NB4 (cell line): ENCODE measurements around the gene SLC30A5.

Experiments used
- DNase-seq: peaks from one replicate; pipeline ENCODE4 v3.0.0; 2010; ENCODE audit warnings: low read depth
- H3K4me3 ChIP-seq: one replicate; pipeline ENCODE4 v1.5.1; 2011; ENCODE audit warnings: mild to moderate bottlenecking, low read depth, low read length, moderate library complexity
- MYC ChIP-seq: IDR thresholded peaks from 2 replicates; pipeline ENCODE4 v1.6.1; 2011; ENCODE audit warnings: low read depth, low read length
- POLR2A ChIP-seq: IDR thresholded peaks from 2 replicates; pipeline ENCODE4 v1.6.1; 2011; ENCODE audit warnings: mild to moderate bottlenecking; ENCODE audit not compliant: insufficient read length; ENCODE audit errors: extremely low read depth
- TF ChIP-seq, protein P1 (sequence below): IDR thresholded peaks from one replicate; pipeline ENCODE4 v1.5.1; 2012; ENCODE audit warnings: low read depth, low read length
- TF ChIP-seq, protein P2 (sequence below): IDR thresholded peaks from 2 replicates; pipeline ENCODE4 v1.6.1; 2011; ENCODE audit warnings: low read depth, low read length

Gene SLC30A5

DNA sequence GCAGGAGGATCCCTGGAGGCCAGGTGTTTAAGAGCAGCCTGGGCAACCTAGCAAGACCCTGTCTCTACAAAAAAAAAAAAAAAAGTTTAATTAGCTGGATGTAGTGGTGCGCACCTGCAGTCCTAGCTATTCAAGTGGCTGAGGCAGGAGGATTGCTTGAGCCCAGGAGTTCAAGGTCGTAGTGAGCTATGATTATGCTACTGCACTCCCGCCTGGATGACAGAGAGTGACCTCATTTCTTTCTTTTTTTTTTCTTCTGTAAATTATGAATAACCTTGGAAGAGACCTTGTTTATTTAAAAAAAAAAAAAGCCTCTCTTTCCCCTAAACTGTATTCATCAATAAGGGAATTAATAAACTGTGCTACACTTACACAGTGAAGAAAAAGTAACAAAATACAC lies 43.6 kb upstream of the SLC30A5 start:
- DNase-seq: no peak
- TF ChIP-seq, protein P1, sequence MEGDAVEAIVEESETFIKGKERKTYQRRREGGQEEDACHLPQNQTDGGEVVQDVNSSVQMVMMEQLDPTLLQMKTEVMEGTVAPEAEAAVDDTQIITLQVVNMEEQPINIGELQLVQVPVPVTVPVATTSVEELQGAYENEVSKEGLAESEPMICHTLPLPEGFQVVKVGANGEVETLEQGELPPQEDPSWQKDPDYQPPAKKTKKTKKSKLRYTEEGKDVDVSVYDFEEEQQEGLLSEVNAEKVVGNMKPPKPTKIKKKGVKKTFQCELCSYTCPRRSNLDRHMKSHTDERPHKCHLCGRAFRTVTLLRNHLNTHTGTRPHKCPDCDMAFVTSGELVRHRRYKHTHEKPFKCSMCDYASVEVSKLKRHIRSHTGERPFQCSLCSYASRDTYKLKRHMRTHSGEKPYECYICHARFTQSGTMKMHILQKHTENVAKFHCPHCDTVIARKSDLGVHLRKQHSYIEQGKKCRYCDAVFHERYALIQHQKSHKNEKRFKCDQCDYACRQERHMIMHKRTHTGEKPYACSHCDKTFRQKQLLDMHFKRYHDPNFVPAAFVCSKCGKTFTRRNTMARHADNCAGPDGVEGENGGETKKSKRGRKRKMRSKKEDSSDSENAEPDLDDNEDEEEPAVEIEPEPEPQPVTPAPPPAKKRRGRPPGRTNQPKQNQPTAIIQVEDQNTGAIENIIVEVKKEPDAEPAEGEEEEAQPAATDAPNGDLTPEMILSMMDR: no peak
- TF ChIP-seq POLR2A: no peak
- TF ChIP-seq MYC: no peak
- TF ChIP-seq, protein P2, sequence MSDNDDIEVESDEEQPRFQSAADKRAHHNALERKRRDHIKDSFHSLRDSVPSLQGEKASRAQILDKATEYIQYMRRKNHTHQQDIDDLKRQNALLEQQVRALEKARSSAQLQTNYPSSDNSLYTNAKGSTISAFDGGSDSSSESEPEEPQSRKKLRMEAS: no peak
- no peak overlapping the region for H3K4me3 ChIP-seq

DNA sequence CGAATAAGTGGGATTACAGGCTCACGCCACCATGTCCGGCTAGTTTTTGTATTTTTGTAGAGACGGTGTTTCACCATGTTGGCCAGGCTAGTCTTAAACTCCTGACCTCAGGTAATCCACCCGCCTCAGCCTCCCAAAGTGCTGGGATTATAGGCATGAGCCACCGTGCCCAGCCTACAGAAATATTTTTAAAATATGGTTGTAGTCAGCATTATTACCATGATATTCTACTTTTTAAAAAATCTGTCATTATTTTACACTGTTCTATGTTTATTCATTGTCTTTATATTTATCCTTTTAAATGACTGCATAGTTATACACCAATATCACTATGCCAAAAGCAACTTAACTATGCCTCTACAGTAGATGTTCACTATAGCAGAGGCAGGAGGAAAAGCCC lies 41.6 kb upstream of the SLC30A5 start:
- TF ChIP-seq POLR2A: no peak
- DNase-seq: no peak
- H3K4me3 ChIP-seq: no peak overlapping the region

DNA sequence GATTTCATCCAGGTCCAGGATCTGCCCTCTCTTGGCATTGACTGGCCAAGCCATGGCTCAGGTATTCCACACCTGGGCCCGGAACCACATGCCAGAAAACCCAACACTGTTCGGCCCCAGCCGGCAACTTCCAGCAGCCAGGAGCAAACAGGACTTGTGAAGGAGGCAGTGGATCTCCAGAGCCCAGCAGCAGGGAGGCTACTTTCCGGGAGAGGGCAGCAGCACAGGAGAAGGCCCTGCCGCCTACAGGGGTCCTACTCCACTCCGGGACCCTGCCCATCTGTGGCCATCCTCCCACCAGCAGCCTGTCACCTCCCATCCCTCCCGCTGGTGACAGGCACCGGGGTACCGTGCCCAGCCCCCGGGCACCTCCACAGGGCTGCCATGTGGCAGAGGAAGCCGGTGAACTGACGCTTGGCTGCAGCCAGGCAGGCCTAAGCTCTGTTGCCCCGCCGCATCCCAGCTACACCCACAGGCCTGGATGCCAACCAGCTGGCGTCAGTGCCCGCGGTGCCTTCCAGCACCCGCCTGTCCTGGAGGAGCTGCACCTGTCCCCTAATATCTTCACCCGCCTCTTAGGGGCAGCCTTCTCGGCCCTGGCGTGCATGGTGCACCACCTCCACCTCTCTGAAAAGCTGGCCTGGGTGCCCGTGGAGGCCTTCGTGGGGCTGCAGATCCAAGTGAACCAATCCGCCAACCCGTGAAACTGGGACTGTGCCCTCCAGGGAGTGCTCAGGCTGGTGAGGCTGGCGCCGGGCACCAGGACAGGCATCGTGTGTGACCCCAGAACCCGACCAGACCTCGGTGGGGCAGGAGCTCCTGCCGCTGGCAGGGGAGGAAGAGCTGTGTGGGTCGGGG lies 18.9 kb upstream of the SLC30A5 start:
- H3K4me3 ChIP-seq: no peak overlapping the region
- TF ChIP-seq, protein P2: no peak
- TF ChIP-seq, protein P1: no peak
- TF ChIP-seq MYC (no peak), POLR2A (no peak)
- DNase-seq: no peak

DNA sequence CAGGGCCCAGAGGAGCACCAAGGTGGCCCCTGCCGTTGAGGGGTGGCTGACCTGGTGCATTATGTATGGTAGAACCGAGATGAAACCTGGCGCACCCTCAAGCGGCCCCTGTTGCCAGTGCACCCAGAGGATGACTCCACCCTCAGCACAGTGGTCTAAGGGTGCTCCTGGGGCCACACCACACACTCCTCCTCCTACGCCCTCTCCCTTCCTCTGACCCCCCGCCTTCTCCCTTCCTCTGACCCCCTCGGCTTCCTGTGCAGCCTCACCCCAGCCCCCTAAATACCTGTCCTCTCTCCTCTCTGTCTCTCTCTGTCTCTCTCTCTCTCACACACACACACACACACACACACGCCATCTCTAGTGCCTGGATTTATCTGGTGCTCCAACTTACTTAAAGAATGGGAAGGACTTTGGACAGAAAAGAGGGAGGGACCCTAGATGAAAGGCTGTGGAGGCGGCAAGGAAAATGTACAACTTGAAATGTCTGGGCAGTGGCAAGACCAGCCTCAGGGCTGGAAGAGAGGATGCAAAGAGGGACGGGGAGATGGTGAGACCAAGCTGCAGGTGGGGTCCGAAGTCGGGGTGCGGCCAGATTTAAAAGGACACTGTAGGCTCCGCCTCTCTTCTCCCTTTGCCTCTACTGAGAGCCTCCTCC lies 18.2 kb upstream of the SLC30A5 start:
- no peak for DNase-seq
- TF ChIP-seq, protein P1: no peak
- TF ChIP-seq MYC (no peak), POLR2A (no peak)
- TF ChIP-seq, protein P2: no peak
- no peak overlapping the region for H3K4me3 ChIP-seq

DNA sequence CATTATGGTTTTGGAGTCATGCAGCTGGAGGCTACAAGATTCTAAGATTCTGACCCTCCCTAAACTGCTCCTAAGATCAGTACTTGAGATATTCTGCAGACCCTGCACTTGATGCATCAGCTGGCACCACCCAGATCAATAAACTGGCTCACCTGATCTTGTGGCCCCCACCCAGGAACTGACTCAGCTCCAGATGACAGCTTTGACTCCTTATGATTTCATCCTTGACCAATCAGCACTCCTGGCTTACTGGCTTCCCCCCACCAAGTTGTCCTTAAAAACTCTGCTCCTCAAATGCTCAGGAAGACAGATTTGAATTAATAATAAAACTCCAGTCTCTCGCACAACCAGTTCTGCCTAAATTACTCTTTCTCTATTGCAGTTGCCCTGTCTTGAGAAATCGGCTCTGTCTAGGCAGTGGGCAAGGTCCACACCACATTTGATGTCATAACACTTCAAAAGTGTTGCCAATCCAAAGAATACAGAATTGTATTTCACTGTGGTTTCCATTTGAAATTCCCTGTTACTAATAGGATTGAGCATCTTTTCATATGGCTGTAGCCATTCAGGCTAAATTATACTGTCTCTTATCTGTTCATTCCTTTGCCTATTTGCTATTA lies 14.8 kb upstream of the SLC30A5 start:
- no peak overlapping the region for H3K4me3 ChIP-seq
- DNase-seq: no peak
- TF ChIP-seq, protein P1: no peak
- TF ChIP-seq MYC: no peak

DNA sequence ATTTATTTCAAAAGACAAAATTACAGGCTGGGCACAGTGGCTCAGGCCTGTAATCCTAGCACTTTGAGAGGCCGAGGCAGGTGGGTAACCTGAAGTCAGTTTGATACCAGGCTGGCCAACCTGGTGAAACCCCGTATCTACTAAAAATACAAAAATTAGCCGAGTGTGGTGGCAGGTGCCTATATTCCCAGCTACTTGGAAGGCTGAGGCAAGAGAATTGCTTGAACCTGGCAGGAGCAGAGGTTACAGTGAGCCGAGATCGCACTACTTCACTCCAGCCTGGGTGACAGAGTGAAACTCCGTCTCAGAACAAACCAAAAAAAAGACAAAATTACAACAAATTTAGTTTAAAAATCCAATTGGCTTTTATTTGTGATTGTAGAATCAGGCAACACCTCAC lies 14.3 kb upstream of the SLC30A5 start:
- TF ChIP-seq, protein P1: no peak
- TF ChIP-seq MYC (no peak), POLR2A (no peak)
- TF ChIP-seq, protein P2: no peak
- no peak for DNase-seq
- no peak overlapping the region for H3K4me3 ChIP-seq
